Endodermal cell (in vitro differentiated cells): ENCODE data around the gene PELI2. TPM values are rescaled to one million over a fixed set of nuclear protein-coding genes. Genes with fewer than 3 reads are reported as not detected.
A peak's percentile ranks its signal among the peaks of the same experiment; 100 is the strongest.

Experiments
- DNase-seq: peaks from one replicate; pipeline ENCODE4 v3.0.0-alpha.2; 2017
- H3K27ac ChIP-seq: 2 replicates; pipeline ENCODE4 v1.5.1; 2013; ENCODE audit warnings: mild to moderate bottlenecking, low read depth, low read length, moderate library complexity
- H3K27me3 ChIP-seq: 2 replicates; pipeline ENCODE4 v1.6.1; 2013; ENCODE audit warnings: mild to moderate bottlenecking, low read length, moderate library complexity; ENCODE audit not compliant: insufficient read depth, control insufficient read depth, poor library complexity, severe bottlenecking
- H3K36me3 ChIP-seq: 2 replicates; pipeline ENCODE4 v1.7.0; 2013; ENCODE audit warnings: mild to moderate bottlenecking, low read length, moderate library complexity; ENCODE audit not compliant: control insufficient read depth, insufficient read depth
- H3K4me1 ChIP-seq: one replicate; pipeline ENCODE4 v1.7.0; 2013; ENCODE audit warnings: low read length; ENCODE audit not compliant: control insufficient read depth, insufficient read depth
- H3K4me3 ChIP-seq: 2 replicates; pipeline ENCODE4 v1.5.1; 2013; ENCODE audit warnings: mild to moderate bottlenecking, low read length, moderate library complexity
- H3K9ac ChIP-seq: 2 replicates; pipeline ENCODE4 v1.6.1; 2013; ENCODE audit warnings: mild to moderate bottlenecking, low read length, moderate library complexity; ENCODE audit not compliant: poor library complexity, severe bottlenecking; ENCODE audit errors: extremely low read depth
- H3K9me3 ChIP-seq: 2 replicates; pipeline ENCODE4 v1.6.1; 2013; ENCODE audit warnings: mild to moderate bottlenecking, low read length, moderate library complexity; ENCODE audit not compliant: control insufficient read depth
- H3K27ac Mint-ChIP-seq: 2 replicates; pipeline ENCODE4 v1.8.0; 2020; ENCODE audit warnings: mixed read lengths
- H3K27me3 Mint-ChIP-seq: 2 replicates; pipeline ENCODE4 v1.8.0; 2021; ENCODE audit warnings: mild to moderate bottlenecking, mixed read lengths; ENCODE audit not compliant: insufficient read depth
- H3K36me3 Mint-ChIP-seq: 2 replicates; pipeline ENCODE4 v1.8.0; 2020; ENCODE audit warnings: low read depth, mixed read lengths
- H3K4me1 Mint-ChIP-seq: 2 replicates; pipeline ENCODE4 v1.8.0; 2020; ENCODE audit warnings: mixed read lengths
- H3K4me3 Mint-ChIP-seq: 2 replicates; pipeline ENCODE4 v1.8.0; 2020; ENCODE audit warnings: mild to moderate bottlenecking, moderate library complexity, mixed read lengths
- H3K9me3 Mint-ChIP-seq: 2 replicates; pipeline ENCODE4 v1.8.0; 2020; ENCODE audit warnings: mild to moderate bottlenecking, mixed read lengths
- WGBS, 2 experiments: methylation state at CpG; one replicate each; pipeline versions ENCODE4 v1.1.5 to v1.1.7; 2013; ENCODE audit warnings: missing lambda C conversion rate in 2 of 2, mixed read lengths in 1 of 2; ENCODE audit not compliant: insufficient coverage in 1 of 2, insufficient read length in 1 of 2; 5-methylcytosine and 5-hydroxymethylcytosine counted together
- total RNA-seq, 2 donors: library from RNA; stranded (reverse); fragmentation: NEBNext Ultra II Directional in 1 of 2; extraction: Animal tissue kit (Norgen Biotek cat#: 25700) in 1 of 2; gene quantifications; 2 replicates in 1 of 2; 3 replicates in 1 of 2; pipeline ENCODE4 v1.2.1, GENCODE V29; 2021
- TF ChIP-seq, protein P1 (sequence below): fragments of 200-600 bp; sonication (generic); conservative IDR thresholded peaks from 2 replicates; pipeline ENCODE4 v1.5.0; 2021; ENCODE audit warnings: antibody characterized with exemption, mild to moderate bottlenecking

PELI2 gene
- total RNA-seq, 2 donors from 2014 or later = 5.9 to 8.1 TPM

DNA sequence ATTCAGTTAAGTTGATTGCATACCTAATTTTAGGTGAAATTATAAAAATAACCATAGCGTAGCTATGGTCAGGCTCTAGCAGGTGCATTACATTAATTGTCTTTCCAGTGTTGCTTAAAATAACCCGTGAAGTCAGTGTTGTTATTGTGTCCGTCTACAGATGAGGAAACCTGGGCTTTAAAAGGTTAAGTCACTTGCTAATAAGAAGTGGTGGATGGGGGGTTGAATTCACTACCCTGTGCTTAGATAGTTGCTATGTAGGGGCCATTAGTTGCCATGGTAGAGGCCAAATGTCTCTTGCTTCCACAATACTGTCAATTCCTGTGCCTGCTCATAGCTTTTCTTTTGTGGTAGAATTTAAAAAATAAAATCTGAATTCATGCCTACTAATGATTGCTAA, 174.8 kb downstream of the PELI2 start:
- Histone ChIP-seq H3K27me3 (no peaks in the 10 kb centered on the region), H3K9me3 (no peaks in the 10 kb centered on the region), H3K36me3 (no peaks in the 10 kb centered on the region), H3K4me1 (no peaks in the 10 kb centered on the region), H3K27ac (no peak overlapping the region), H3K4me3 (no peak overlapping the region), H3K9ac (no peak overlapping the region)
- Mint-ChIP-seq H3K27me3 (no peaks in the 10 kb centered on the region), H3K9me3 (no peaks in the 10 kb centered on the region), H3K36me3 (no peaks in the 10 kb centered on the region), H3K27ac (no peak overlapping the region), H3K4me1 (no peaks in the 10 kb centered on the region), H3K4me3 (no peak overlapping the region)
- WGBS, 2 experiments = 93 to 100% methylated on average over 2 to 3 of the region's 3 CpGs
- TF ChIP-seq, protein P1, sequence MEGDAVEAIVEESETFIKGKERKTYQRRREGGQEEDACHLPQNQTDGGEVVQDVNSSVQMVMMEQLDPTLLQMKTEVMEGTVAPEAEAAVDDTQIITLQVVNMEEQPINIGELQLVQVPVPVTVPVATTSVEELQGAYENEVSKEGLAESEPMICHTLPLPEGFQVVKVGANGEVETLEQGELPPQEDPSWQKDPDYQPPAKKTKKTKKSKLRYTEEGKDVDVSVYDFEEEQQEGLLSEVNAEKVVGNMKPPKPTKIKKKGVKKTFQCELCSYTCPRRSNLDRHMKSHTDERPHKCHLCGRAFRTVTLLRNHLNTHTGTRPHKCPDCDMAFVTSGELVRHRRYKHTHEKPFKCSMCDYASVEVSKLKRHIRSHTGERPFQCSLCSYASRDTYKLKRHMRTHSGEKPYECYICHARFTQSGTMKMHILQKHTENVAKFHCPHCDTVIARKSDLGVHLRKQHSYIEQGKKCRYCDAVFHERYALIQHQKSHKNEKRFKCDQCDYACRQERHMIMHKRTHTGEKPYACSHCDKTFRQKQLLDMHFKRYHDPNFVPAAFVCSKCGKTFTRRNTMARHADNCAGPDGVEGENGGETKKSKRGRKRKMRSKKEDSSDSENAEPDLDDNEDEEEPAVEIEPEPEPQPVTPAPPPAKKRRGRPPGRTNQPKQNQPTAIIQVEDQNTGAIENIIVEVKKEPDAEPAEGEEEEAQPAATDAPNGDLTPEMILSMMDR = no peak
- DNase-seq = no peak

DNA sequence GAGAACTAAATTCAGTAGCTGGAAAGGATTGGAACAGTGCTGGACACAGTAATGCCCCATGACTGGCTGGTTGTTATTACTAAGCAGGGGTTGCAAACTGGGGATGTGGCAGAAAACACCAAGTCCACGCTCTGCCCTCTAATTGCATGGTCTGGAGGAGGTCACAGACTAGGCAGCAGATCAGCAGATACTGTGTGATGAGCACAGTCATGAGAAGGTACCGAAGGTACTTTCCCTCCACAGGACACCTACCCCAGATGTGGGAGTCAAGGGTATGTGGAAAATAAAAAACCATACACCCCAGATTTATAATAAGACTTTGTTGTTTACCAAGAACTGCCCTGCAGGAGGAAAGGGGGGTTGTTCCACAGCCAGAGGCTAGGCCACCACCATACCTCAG, 175.3 kb downstream of the PELI2 start:
- H3K9ac ChIP-seq = no peak overlapping the region
- H3K27ac Mint-ChIP-seq = no peak overlapping the region
- H3K27me3 Mint-ChIP-seq = no peaks in the 10 kb centered on the region

GRCh38 chr14:56294128-56294527, 175.9 kb downstream of the PELI2 start:
- Mint-ChIP-seq H3K9me3 (no peaks in the 10 kb centered on the region), H3K27ac (no peak overlapping the region)
- DNase-seq = peak; percentile 56

More for the DNA sequence above, 175.3 kb downstream of the PELI2 start:
- Histone ChIP-seq H3K9me3 (no peaks in the 10 kb centered on the region), H3K4me3 (no peak overlapping the region), H3K36me3 (no peaks in the 10 kb centered on the region), H3K27me3 (no peaks in the 10 kb centered on the region), H3K27ac (no peak overlapping the region), H3K4me1 (no peaks in the 10 kb centered on the region)
- no peaks in the 10 kb centered on the region for H3K9me3 Mint-ChIP-seq
- TF ChIP-seq, protein P1 = no peak
- no peaks in the 10 kb centered on the region for H3K36me3 Mint-ChIP-seq
- no peaks in the 10 kb centered on the region for H3K4me1 Mint-ChIP-seq
- no peak for DNase-seq
- WGBS, 2 experiments = 87 to 100% methylated on average over 1 of the region's 2 CpGs
- H3K4me3 Mint-ChIP-seq = no peak overlapping the region

More at GRCh38 chr14:56294128-56294527, 175.9 kb downstream of the PELI2 start:
- H3K4me3 Mint-ChIP-seq = no peak overlapping the region
- no peaks in the 10 kb centered on the region for H3K4me1 Mint-ChIP-seq
- H3K36me3 Mint-ChIP-seq = no peaks in the 10 kb centered on the region
- Histone ChIP-seq H3K27me3 (no peaks in the 10 kb centered on the region), H3K27ac (no peak overlapping the region), H3K9ac (no peak overlapping the region), H3K4me1 (no peaks in the 10 kb centered on the region), H3K9me3 (no peaks in the 10 kb centered on the region), H3K36me3 (no peaks in the 10 kb centered on the region), H3K4me3 (no peak overlapping the region)
- TF ChIP-seq, protein P1 = peak; percentile 56
- H3K27me3 Mint-ChIP-seq = no peaks in the 10 kb centered on the region
- WGBS, 2 experiments = 93 to 100% methylated on average over 2 to 5 of the region's 5 CpGs
